Left lung (tissue), 10 donors: Measurements from ENCODE around the gene FMN1. TPM values are rescaled to one million over a fixed set of nuclear protein-coding genes. Genes with fewer than 3 reads are reported as not detected.

Source experiments
- ATAC-seq: fragments of 200-7000 bp; cut with Tn5 transposase; one replicate; pipeline ENCODE4 v1.9.1; 2020; ENCODE audit warnings: moderate library complexity
- DNase-seq, 4 donors: peaks; one replicate each; pipeline ENCODE4 v3.0.0-alpha.2; 2013 to 2020
- H3K27ac ChIP-seq, 2 donors: fragments of 200-600 bp; sonication (generic) in 1 of 2; one replicate each; pipeline versions ENCODE4 v1.5.0 to v1.8.0; 2020 to 2021
- H3K27me3 ChIP-seq, 2 donors: fragments of 200-600 bp; sonication (generic) in 1 of 2; one replicate each; pipeline versions ENCODE4 v1.5.0 to v1.8.0; 2020 to 2021
- H3K36me3 ChIP-seq, 2 donors: fragments of 200-600 bp; sonication (generic) in 1 of 2; one replicate each; pipeline versions ENCODE4 v1.5.0 to v1.8.0; 2020 to 2021
- H3K4me1 ChIP-seq, 2 donors: fragments of 200-600 bp; one replicate each; pipeline ENCODE4 v1.8.0; 2021
- H3K4me3 ChIP-seq, 2 donors: fragments of 200-600 bp; sonication (generic) in 1 of 2; one replicate each; pipeline versions ENCODE4 v1.5.0 to v1.8.0; 2020 to 2021; ENCODE audit warnings: mild to moderate bottlenecking in 1 of 2
- H3K9me3 ChIP-seq, 2 donors: fragments of 200-600 bp; sonication (generic) in 1 of 2; one replicate each; pipeline versions ENCODE4 v1.5.0 to v1.8.0; 2020 to 2021
- CTCF ChIP-seq, 2 donors: fragments of 200-600 bp; sonication (generic) in 1 of 2; IDR thresholded peaks; one replicate each; pipeline versions ENCODE4 v1.5.0 to v1.8.0; 2021; ENCODE audit warnings: antibody characterized with exemption in 2 of 2
- intact Hi-C, 2 donors: fragments of 100-400 bp; cut with DNase I; formaldehyde crosslinking; loops; one replicate each; pipeline versions ENCODE4 v1.11.2 to v1.14.2; 2022
- polyA plus RNA-seq, 6 donors: library from polyadenylated mRNA; unstranded; fragments of 120-200 nt; gene quantifications; one replicate each; pipeline ENCODE4 v1.2.1, GENCODE V29; 2013; ENCODE audit not compliant: insufficient read length in 6 of 6
- total RNA-seq, 2 donors: library from RNA; stranded (reverse); fragmentation: NEBNext Ultra II Directional; extraction: Animal tissue kit (Norgen Biotek cat#: 25700); gene quantifications; one replicate each; pipeline ENCODE4 v1.2.1, GENCODE V29; 2021
- donor health status: DM: no; HTN: yes; CAD: no.
- donor health status: DM: no; HTN: no; CAD: no.

Gene FMN1
- total and polyA plus RNA-seq, 8 donors, result 4.6 to 45.2 (median 8.4) TPM

DNA sequence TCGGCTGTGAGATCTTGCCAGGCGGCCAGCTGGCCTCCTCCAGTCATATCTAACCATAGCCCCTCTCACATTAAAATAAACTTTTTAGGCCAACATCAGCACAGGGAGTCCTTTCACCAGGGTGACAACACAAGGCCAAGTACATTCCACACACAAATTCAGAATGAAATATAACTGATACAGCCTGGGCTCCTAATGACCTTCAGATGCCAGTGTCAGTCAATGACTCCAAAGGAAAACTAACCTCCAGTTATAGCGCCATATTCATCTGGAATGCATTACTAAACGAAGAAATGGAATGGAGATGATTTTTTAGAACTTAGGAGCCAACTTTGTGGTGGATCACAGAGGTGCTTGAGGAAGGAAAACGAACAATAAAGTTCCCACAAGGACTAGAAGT lies 271.3 kb downstream of the FMN1 start:
- no peak for TF ChIP-seq CTCF (IDR thresholded peaks at IDR 0.05)
- ATAC-seq, result no peak

DNA sequence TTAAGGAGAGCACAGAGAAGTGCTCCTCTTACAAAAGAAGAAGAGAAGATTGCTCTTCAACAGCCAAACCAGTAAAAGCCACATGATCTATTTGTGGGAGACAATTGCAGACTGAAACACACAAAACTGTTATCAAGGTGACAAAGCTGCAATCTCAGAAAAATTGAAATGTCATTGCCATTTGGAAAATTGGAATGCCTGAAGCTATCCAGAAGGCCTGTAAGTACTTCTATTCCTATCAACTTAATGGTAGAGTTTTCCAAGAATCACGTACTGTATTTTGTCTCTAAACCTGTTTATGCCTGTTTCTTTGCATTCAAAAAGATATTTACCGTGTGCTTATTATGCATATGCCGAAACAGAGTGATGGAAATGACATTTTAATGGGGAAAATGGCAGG lies 272.0 kb downstream of the FMN1 start:
- DNase-seq (no peak), ATAC-seq (no peak)
- Histone ChIP-seq H3K9me3 (no peaks in the 10 kb centered on the region), H3K36me3 (peaks cover 0 to 23% of the 10 kb centered on the region in 2 donors), H3K27ac (no peak overlapping the region), H3K4me1 (no peaks in the 10 kb centered on the region), H3K27me3 (no peaks in the 10 kb centered on the region), H3K4me3 (no peak overlapping the region)
- intact Hi-C loops, result no loop called here
- TF ChIP-seq CTCF (IDR thresholded peaks at IDR 0.05), result no peak

More for the DNA sequence above, 271.3 kb downstream of the FMN1 start:
- H3K9me3 ChIP-seq, result no peaks in the 10 kb centered on the region
- DNase-seq, result no peak
- H3K36me3 ChIP-seq, result peaks cover 0 to 23% of the 10 kb centered on the region in 2 donors
- intact Hi-C loops, result no loop called here
- H3K27ac ChIP-seq, result no peak overlapping the region
- no peaks in the 10 kb centered on the region for H3K4me1 ChIP-seq
- H3K4me3 ChIP-seq, result no peak overlapping the region
- no peaks in the 10 kb centered on the region for H3K27me3 ChIP-seq

GRCh38 chr15:32919749-32920414 lies 274.6 kb downstream of the FMN1 start:
- Histone ChIP-seq H3K9me3 (no peaks in the 10 kb centered on the region), H3K4me1 (no peaks in the 10 kb centered on the region), H3K36me3 (peaks cover 0 to 23% of the 10 kb centered on the region in 2 donors), H3K27me3 (no peaks in the 10 kb centered on the region), H3K4me3 (no peak overlapping the region), H3K27ac (no peak overlapping the region)
- DNase-seq, result no peak
- intact Hi-C loops, result no loop called here
- no peak for ATAC-seq
- TF ChIP-seq CTCF (IDR thresholded peaks at IDR 0.05), result no peak

- no peaks in the 10 kb centered on the region for H3K4me1 ChIP-seq
- no peak for TF ChIP-seq CTCF (IDR thresholded peaks at IDR 0.05)
- no peak overlapping the region for H3K27ac ChIP-seq
- no peak for DNase-seq
- H3K36me3 ChIP-seq, result peaks cover 0 to 12% of the 10 kb centered on the region in 2 donors
- ATAC-seq, result no peak
- no peak overlapping the region for H3K4me3 ChIP-seq
- no peaks in the 10 kb centered on the region for H3K27me3 ChIP-seq
- no peaks in the 10 kb centered on the region for H3K9me3 ChIP-seq
- intact Hi-C loops, result no loop called here
Observed at GRCh38 chr15:32918547-32918946, 276.0 kb downstream of the FMN1 start.

DNA sequence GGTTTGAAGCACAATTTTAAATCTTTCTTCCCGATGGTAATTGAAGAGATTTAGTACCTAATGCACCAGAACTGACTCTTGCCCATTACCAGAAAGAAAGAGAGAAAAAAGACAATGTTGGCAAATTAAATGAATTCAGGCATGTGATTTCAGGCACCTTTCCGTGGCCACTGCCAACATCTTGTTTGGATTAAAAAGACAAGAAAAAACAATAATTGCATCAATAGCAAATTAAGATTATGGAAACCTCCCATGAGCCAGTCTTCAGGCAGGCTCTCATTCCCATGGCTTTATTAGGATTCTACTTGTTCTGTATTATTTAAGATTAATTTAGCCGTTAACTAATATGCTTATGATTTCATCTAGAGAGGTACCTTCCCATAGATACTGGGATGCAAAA lies 283.7 kb downstream of the FMN1 start:
- Histone ChIP-seq H3K36me3 (peaks cover 0 to 12% of the 10 kb centered on the region in 2 donors), H3K27ac (no peak overlapping the region), H3K9me3 (no peaks in the 10 kb centered on the region), H3K4me3 (no peak overlapping the region), H3K4me1 (peaks cover 3 to 6% of the 10 kb centered on the region in 2 donors), H3K27me3 (no peaks in the 10 kb centered on the region)
- no peak for DNase-seq
- no peak for TF ChIP-seq CTCF (IDR thresholded peaks at IDR 0.05)
- no peak for ATAC-seq
- intact Hi-C loops, result no loop called here
